Stimulated activated CD8-positive, alpha-beta memory T cell treated with anti-CD3 and anti-CD28 coated beads, Interleukin-7, amount 100 ng/mL, for 24 hours (primary cell): ENCODE measurements around the gene BRICD5.

Experiments used
- DNase-seq: peaks from one replicate; pipeline ENCODE4 v3.0.0-alpha.2; 2020; ENCODE audit warnings: low read depth

BRICD5 gene

DNA sequence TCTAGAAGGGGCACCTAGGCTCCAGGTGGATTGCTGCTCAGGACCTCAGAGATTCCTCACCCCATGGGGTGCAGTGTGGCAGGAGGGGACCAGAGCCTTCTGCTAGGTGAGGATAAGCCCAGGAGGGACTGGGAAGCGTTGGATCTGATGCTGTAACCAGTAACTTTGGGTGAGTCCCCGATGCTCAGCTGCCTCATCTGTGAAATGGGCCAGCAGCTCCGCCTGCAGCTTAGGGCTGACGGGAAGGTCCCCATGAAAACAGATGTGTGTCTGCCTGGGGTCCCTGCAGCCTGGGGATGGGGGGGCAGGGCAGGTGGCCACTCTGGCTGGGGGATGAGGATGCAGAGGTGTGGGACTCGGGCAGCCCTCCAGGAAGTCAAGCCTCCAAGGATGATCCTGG is 11.6 kb downstream of the BRICD5 start:
- DNase-seq, result no peak

DNA sequence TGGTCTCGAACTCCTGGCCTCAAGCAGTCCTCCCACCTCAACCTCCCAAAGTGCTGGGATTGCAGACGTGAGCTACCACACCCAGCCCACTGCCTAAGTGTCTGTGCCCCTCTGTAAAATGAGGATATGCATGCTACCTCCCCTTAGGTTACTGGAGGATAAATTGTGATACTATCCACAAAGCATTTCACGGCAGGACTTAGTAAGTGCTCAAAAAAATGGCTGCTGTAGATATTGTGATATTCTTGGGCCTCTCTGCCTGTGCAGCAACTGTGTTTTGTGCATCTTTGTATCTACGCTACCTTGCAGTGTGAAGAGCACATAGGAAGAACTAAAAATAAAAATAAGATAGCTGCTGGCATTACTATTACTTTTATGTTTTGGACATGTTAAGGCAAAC is 12.4 kb downstream of the BRICD5 start:
- DNase-seq, result no peak

DNA sequence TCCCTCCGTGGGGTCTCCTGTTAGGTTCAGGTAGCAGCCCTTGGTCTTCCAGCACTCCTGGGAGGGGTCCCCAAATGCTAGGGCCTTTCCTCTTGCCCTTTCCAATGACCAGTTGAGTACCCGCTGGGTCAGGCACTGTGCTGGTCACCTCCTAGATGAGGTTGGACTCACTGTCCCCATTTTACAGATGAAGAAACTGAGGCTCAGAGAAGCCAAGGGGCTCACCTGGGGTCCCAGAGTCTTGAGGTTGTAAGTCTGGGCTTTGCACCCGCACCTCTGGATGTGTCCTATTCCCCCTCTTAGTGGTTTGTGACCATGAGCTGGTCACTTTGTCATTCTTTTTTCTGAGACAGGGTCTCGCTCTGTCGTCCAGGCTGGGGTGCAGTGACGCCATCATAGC is 12.9 kb downstream of the BRICD5 start:
- no peak for DNase-seq

DNA sequence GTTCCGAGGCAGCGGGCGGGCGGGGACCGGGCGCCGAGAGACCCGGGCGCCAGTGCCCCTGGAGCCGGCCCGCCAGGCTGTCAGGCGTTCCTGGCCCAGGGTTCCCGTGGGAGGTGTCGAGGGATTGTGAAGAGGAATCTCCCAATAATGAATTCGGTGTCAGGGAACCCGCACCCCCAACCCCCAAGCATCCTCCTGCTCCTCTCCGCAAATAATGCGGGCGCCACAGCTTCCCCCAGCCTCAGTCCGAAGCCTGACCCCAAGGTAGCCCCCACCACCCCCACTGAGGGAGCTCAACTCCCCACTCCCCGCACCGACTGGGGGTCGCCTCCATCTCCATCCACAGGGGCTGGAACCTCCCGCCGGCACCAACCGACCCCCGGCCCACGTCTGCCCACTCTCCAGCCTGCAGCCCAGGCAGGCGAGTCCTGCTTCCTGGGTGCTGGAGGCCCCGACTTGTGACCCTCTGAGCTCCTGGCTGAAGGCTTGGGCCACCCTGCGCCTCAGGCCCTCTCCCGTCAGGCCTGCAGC is 13.6 kb downstream of the BRICD5 start:
- no peak for DNase-seq

DNA sequence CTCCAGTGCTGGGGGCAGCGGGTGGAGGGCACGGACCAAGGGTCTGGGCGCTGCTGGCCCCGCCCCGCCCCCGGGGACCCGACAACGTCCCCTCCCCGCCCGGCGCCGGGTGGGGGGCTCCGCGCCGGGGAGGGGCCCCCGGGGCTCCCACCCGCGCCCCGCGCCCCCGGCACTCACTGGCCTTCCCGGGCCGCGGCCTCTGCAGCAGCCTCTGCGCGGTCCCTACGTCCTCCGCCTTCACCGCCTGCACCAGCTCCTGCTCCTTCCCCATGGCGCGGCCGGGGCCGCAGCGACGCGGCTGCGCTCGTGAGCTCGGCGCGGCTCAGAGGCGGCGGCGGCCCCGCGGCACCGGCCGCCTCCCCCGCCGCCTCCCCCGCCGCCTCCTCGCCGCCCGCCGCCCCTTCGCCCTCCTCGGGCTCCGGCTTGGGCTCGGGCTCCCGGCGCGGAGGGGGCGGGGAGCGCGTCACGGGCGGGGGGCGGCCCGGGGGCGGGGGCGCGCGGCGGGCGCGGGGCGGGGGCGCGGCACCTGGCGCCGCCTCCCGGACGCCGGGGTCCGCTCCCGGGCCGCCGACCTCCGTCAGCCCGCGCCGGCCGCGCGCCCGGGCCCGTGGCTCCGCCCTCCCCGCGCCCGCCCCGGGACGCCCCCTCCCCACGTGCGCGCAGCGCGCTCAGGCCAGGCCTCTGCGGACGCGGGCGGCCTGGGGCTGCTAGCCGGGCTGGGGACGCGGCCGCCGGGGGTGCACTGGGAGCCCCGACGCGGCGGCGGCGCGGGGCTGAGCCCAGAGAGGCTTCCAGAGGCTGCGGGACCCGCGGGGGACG is 14.3 kb downstream of the BRICD5 start, which contains the start of gene CASKIN1:
Gene CASKIN1, minus strand, starts transcription at position 444 of the 819 bp plus-strand sequence. Its CDS starts 173 bp downstream, at position 271.
- no peak for DNase-seq

DNA sequence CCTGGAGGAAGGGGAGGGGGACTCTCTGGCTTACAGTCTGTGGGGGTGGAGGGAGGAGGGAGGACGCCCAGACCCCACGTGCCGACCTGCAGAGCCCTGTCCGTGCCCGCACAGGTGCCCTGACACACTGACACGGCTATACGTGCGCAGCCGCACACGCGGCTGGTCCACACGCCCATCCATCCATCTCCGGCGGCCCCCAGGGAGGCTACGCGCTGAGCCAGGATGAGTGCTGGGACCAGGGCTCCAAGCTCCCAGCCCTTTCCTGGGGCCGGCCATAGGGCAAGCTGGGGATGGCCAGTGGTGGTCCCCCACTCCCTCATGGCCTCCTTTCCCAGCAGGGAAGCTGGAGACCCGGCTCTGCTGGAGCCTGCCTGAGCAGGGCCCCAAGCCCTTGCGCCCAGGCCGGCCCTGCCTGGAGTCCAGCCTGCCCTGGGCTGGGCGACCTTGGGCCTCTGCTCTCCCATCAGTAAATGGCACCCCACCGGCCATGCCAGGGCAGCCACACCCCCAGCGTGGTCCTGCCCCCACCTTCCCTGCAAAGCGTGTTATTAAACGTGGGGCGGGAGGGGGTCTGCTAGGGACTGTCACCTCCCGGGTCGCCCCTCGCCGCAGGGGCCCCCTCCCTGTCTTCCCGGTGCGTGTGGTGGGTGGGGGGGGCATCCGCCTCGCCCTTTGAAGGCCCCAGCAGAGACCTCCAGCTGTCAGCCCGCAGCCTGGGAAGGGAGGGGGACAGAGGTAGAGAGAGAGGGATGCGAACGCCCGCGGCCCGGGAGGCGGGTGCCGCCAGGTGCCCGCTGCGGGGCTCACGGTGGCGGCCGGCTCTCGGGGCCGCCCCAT is 15.1 kb downstream of the BRICD5 start:
- DNase-seq, result no peak

DNA sequence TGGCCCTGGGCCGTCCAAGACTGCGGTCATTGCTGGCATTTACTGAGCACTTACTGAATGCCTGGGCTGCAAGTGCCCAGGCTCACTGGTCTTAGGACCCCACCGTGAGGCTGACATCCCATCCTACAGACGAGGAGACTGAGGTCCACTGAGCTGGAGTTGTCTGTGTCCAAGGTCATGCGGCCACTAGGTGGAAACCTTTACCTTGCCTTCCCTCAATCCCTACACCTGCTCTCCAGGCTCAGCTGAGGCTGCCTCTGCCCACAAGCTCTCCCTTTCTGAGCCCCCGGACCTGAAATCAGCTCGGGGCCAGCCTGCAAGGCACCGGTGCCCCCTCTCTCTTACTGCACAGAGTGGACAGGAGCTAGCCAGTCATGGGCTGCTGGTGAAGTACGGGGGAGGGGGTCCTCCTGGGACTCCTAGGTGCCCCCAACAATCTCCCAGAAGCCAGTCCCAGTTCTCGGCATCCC is 15.8 kb downstream of the BRICD5 start:
- DNase-seq, result no peak

DNA sequence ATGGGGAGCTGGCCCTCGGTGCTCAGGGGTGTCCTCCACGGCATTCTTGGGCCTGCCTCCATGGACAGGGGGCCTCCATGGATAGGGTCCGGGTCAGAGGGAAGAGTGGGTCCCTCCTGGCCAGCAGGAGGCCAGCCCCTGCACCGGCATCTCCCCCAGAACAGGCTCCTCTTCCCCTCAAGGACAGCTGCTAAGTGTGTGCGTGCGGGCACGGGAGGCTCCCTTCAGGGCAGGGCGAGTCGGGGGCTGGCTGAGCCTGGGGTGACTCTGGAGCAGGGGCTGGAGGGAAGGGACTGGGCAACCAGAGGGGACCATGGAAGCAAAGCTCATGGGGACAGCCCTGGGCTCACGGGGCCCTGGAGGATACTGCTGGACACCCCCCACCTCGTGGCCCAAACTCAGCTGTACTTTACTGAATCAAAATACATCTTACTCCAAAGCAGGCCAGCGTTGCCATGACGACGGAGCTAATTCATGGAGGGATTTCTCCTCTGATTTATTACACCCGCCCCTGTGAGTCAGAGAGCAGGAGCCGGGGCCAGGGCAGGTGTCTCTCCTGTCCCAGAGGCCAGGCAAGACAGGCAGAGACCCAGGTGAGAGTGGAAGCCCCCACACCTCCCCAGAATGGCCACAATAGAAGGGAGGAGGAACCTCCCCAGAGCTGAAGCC is 16.4 kb downstream of the BRICD5 start:
- DNase-seq, result no peak

DNA sequence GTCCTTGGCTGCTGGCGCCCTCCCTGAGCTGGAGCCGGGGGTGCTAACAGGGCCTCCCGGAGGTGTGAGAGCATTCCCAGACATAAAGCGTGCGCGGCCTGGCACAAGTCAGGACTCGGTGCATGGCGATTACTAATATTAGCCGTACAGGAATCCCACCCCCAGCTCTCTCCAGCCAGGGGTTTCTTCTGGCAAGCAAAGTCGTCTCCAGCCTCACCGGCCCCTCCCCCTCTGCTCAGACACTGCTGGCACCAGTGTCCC is 19.3 kb downstream of the BRICD5 start:
- no peak for DNase-seq

DNA sequence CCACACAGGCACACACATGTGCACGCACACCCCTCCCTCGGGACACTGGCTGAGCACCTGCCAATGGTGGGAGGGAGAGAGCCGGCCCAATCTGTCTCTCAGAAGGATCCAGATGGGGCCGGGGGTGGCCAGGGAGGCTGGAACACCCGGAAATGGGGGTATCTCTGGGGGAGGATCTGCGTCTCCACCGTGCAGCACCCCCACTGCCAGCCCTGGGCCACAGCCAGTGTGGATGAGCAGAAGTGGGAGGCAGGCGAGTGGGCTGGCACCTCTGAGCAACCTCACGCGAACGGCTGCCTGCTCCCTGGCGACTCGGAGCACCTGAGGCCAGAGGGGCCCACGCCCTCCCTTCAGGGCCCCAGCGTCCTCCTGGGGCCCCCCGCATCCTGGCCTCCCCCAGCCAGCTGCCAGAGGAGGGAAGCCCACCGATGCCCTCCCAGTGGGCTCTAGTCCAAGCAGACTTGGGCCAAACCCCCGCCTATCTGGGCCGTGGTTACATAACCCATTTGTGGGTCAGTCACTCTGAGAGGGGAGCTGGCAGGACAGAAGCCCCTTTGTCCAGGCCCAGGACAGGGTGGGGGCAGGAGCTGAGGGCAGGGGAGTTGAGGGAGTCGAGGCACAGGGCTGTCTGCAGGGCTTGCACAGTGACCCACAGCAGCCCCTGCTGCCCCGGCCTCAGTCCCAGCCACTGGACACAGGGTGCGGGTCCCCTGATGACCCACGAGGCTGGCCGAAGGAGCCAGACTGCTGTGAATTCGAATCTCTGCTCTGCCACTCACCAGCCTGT is 19.8 kb downstream of the BRICD5 start:
- DNase-seq, result no peak

DNA sequence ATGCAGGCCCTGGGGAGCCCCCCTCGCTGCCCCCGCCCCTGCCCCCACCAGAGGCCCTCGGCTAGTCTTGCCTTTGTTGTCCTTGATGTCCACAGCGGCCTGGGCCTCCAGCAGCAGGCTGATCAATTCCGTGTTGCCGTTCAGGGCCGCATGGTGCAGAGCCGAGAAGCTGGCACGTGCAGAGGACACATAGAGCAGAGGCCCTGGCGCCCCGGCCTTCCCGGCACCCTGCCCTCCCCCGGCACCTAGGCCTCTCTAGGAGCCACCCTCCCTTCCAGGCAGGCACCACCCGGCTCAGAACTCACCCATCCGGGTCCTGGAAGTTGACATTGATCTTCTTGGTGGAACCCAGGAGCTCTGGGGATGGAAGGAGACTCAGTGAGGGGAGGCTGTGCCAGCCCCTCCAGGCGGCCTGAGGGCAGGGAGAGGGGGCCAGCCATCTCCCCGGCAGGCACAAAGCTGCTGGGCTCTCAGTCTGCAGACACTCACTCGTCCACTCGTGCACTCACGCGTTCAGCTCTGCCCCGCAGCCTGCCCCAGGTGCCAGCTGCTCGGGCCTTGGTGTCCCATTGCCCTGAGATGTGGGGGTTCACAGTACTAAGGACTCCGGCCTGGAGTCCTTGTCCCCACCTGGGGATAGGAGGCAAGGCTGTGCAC is 20.5 kb downstream of the BRICD5 start:
- no peak for DNase-seq

DNA sequence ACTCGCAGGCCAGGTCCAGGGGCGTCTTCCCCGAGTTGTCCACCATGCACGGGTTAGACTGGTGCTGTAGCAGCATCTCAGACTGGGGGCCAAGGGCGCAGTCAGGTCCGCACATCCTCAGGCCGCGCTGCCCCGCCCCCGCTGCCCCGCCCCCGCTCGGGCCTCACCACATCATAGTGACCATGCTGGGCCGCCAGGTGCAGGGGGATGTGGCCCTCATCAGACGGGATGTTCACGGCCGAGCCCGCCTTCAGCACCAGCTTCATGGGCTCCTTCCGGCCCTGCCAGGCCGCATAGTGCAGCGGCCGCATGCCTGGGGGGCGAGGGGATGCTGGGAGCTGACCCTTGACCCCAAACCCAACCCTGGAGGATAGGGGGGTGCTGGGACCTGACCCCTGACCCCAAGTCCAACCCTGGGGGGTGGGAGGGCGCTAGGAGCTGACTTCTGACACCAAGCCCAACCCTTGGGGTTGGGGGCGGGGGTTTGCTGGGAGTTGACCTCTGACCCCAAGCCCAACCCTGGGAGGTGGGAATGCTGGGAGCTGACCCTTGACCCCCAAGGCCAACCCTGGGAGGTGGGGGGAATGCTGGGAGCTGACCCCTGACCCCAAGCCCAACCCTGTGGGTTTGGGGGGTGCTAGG is 21.3 kb downstream of the BRICD5 start:
- no peak for DNase-seq

DNA sequence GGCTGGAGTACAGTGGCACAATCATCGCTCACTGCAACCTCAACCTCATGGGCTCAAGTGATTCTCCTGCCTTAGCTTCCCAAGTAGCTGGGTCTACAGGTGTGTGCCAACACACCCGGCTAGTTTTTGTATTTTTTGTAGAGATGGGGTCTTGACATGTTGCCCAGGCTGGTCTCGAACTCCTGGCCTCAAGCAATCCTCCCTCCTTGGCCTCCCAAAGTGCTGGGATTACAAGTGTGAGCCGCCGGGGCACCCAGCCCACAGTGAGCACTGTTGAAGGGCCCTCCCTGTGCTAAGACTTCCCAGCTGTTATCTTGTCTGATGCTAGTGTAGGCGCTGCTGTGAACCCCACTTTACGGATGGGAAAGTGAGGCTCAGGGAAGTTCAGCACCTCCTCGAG is 22.3 kb downstream of the BRICD5 start:
- DNase-seq, result no peak

DNA sequence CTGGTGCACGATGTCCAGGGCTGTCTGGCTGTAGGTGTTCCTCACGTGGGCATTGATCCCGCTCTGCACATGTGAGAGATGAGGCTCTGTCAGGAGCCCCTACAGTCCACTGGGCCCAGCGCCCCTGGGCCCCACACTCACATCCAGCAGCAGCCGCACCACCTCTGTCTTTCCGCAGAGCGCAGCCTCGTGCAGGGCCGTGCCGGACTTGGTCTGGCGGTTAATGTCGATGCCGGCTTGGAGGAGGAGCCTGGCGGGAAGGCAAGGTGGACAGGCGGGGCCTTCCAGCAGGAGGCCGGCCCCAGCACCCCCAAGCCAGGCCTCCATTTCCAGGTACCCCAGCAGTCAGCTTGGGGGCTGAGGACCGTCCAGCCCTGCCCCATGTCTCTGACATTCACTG is 23.5 kb downstream of the BRICD5 start:
- no peak for DNase-seq

DNA sequence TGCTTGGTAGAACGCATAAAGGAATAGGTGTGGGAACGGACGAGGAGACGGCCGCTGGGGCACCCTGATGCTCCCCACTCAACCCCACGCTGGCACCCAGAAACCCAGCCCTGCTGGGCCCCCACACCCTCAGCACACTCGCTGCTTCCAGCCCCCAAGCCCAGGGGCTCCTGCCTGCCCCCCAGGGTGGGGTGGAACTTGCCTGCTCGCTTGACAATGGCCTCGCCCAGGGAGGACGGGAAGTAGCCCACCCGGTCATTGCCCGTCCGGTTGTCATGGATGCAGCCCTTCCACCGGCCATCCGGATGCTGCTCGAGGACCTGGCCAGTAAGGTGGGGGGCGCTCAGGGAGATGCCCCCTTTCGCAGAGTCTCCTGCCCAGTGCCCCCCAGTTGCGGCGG is 24.2 kb downstream of the BRICD5 start:
- no peak for DNase-seq

DNA sequence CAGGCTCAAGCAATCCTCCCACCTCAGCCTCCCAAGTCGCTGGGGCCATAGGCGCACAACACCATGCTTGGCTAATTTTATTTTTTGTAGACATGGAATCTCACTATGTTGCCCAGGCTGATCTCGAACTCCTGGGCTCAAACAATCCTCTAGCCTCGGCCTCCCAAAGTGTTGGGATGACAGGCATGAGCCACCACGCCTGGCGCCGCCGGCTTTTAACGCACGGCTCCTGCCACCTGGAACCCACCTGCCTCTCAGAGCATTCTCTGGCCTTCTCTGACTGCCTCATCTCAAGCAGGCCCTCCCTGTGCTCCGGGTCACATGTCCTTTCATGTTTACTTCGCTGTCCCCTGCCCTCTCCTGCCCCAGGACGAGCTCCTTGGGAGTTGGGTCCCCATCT is 24.6 kb downstream of the BRICD5 start:
- DNase-seq, result no peak

DNA sequence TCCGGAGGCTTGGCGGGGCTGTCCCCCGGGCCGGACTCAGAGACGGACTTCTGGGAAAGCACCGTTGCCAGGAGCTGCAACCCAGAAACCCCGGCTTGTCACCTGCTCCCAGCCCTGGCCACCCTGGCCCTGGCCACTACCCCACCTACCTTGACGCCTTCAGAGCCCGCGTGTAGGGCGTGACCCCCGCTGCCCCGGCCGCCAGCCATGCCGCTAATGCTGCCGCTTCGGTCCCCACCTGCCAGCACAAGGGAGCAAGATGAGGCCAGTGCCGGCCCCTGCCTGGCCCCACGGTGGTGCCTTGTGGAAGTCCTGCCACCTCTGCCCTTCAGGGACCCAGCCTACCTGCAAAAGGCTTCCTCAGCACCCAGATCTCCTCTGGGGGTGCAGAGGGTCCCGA is 25.7 kb downstream of the BRICD5 start:
- no peak for DNase-seq

DNA sequence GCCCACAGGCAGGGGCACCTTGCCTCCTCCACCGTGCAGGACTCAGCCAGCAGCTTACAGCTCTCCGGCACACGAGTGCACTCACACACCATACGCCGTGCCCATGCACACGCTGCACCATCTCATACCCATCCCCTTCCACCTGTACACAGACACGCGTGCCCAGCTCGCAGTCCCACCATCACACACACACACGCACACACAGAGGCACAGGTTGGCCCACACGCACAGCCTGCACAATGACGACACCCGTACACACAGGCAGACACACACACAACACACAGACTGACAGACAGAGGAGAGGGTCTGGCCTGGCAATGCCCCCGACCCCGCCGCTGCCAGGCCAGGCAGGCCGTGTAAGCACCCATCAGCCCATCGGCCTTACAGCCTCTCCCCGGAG is 26.3 kb downstream of the BRICD5 start:
- DNase-seq, result no peak

DNA sequence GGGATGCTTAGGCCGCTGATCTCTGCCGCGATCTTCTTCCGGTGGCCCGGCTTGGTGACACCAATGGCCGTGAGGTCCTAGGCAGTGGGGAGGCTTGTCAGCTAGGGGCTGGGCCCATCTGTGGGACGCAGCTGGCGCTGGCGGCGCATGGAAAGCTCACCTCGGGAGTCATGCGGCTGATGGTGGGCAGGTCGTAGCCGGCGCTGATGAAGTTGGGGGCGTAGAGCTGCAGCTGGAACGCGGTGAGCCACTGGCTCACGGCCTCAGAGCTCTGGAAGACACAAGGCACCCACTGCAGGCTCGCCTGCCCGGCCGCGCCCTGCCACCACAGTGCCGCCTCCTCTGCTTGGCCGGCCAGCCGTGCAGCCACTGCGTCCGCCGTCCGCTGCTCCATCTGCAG is 27.0 kb downstream of the BRICD5 start:
- no peak for DNase-seq

DNA sequence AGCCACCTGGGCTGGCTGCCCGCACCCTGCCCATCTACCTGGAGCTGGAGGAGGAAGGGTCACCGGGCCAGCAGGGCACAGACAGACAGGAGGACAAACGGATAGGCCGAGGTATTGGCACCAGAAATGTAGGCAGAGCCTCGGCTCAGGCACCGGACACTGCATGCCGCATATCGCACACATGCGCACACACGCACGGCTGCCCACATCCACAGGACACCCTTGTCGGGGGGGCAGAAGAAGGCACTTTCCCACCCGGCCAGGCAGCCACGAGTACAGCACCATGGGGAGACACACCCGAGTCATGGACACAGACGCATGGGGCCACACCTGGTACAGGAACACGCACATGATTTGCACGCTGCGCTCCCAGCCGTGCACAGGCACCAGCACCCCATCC is 28.7 kb downstream of the BRICD5 start:
- DNase-seq, result no peak
